Activated CD8-positive, alpha-beta memory T cell treated with anti-CD3 and anti-CD28 coated beads, Interleukin-2, amount 50 U/mL, for 48 hours (primary cell): ENCODE measurements around the gene C5orf24.
"Not testable (repeated sequence)": the region's sequence is repeated elsewhere in the genome, so short reads cannot be mapped to it uniquely, and the experiment has no call there.

Experiments
- DNase-seq: peaks from one replicate; pipeline ENCODE4 v3.0.0-alpha.2; 2020

C5orf24 gene

GRCh38 chr5:134864707-134865106 is 18.9 kb downstream of the C5orf24 start:
- no peak for DNase-seq

GRCh38 chr5:134873494-134873893 is 27.7 kb downstream of the C5orf24 start:
- no peak for DNase-seq

DNA sequence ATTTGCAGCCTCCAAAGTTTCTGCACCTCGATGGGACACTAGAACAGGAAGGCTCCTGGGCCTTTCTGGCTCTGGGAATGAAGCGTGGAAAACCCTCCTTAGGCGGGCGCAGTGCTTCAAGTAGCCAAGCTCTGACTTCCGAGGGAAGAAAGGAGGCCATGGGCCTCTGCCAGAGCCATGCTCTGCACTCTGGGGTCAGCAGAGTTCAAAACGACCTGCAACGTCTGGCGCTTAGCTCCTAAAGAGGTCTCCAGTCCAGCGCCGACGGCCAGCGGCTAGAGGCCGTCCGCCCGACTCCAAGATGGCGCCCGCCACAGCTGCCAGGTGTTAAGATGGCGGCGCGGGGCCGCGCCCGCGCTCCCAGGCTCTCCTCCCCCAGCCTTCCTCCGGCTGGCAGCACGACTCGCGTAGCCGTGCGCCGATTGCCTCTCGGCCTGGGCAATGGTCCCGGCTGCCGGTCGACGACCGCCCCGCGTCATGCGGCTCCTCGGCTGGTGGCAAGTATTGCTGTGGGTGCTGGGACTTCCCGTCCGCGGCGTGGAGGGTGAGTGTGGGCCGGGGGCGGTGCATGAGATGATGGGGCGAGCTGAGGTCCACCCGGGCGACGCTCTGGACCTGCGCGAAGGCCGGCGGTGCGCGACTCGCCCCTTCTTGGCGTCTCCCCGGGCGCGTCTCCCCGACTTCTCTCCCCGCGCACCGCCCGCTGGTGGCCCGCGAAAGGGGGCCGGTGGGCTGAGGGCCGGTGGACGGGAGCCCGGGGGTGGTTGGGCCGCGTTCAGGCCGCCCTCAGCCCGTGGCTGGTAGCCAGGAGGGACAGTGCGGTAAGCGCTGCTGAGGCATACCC is 28.4 kb downstream of the C5orf24 start, which contains the start of gene TXNDC15:
TXNDC15 (plus strand) TSS at position 385 of the 844 bp plus-strand sequence; CDS start at position 442, 57 bp downstream.
- peak; percentile 90 for DNase-seq

- peak; percentile 75 for DNase-seq
Observed at GRCh38 chr5:134874831-134875655, 29.3 kb downstream of the C5orf24 start.

- DNase-seq: no peak
Observed at GRCh38 chr5:134877159-134877558, 31.4 kb downstream of the C5orf24 start.

DNA sequence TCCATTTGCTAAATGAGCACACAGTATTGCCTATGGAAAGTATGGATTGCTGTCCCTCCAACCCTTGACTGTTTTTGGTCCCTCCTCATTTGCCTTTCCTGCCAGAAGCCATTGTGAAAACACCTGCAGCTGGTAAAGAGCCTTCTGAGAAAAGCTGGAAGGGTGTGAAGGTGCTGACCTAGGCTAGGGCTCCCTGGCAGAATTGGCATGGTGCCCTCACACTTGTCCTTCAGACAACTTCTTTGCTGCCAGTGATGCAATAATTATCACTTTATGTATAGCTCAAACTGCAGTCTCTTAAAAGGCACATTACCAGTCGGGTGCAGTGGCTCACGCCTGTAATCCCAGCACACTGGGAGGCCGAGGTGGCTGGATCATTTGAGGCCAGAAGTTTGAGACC is 32.6 kb downstream of the C5orf24 start:
- no peak for DNase-seq

DNA sequence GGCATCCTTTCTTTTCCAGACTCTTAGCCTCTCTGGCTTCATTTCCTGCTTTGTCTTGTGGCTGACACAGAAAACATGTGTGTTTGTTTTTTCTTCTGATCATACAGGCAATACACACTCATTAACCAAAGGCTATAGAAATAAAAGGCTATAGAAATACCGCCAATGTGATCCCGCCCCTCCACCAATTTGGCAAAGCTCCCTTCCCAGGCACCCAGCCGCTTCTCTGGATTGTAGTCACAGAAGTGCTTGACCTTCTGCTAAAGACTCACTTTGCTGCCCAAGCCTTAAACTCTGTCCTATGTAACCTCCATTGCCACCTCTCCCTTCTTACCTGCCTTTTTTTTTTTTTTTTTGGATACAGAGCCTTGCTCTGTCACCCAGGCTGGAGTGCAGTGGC is 33.7 kb downstream of the C5orf24 start:
- DNase-seq: no peak

DNA sequence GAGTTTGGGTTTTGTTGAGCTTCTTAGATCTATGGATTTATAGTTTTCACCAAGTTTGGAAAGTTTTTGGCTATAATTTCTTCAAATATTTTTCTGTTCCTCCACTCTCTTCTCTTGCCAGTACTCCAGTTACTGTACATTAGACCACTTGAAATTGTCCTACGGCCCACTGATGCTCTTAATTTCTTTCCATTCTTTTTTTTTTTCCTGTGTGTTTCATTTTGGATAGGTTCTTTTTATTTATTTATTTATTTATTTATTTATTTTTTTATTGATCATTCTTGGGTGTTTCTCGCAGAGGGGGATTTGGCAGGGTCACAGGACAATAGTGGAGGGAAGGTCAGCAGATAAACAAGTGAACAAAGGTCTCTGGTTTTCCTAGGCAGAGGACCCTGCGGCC is 35.2 kb downstream of the C5orf24 start:
- not testable (repeated sequence) for DNase-seq

DNA sequence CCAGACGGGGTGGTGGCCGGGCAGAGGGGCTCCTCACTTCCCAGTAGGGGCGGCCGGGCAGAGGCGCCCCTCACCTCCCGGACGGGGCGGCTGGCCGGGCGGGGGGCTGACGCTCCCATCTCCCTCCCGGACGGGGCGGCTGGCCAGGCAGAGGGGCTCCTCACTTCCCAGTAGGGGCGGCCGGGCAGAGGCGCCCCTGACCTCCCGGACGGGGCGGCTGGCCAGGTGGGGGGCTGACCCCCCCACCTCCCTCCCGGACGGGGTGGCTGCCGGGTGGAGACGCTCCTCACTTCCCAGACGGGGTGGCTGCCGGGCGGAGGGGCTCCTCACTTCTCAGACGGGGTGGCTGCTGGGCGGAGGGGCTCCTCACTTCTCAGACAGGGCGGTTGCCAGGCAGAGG is 35.9 kb downstream of the C5orf24 start:
- DNase-seq: not testable (repeated sequence)

DNA sequence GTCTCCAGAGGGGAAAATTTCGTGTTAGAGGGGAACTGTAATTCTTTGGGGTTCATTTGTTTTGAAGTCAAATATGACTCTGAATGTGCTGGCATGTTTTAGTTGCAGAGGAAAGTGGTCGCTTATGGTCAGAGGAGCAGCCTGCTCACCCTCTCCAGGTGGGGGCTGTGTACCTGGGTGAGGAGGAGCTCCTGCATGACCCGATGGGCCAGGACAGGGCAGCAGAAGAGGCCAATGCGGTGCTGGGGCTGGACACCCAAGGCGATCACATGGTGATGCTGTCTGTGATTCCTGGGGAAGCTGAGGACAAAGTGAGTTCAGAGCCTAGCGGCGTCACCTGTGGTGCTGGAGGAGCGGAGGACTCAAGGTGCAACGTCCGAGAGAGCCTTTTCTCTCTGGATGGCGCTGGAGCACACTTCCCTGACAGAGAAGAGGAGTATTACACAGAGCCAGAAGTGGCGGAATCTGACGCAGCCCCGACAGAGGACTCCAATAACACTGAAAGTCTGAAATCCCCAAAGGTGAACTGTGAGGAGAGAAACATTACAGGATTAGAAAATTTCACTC is 41.9 kb downstream of the C5orf24 start:
- DNase-seq: no peak

- no peak for DNase-seq
Observed at GRCh38 chr5:134889335-134889734, 43.6 kb downstream of the C5orf24 start.

DNA sequence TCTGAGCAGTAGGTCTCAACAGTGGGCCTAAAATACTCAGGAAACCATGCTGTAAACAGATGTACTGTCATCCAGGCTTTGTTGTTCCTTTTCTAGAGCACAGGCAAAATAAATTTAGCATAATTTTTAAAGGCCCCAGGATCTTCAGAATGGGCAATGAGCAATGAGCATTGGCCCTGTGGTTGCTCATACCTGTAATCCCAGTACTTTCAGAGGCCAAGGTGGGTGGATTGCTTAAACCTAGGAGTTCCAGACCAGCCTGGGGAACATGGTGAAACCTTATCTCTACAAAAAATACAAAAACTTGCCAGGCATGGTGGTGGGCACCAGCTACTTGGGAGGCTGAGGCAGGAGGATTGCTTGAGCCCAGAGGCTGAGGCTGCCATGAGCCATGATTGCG is 45.7 kb downstream of the C5orf24 start:
- DNase-seq: no peak

GRCh38 chr5:134892282-134892681 is 46.5 kb downstream of the C5orf24 start:
- no peak for DNase-seq

GRCh38 chr5:134892926-134893325 is 47.2 kb downstream of the C5orf24 start:
- no peak for DNase-seq

- no peak for DNase-seq
Observed at GRCh38 chr5:134893748-134894505, 48.2 kb downstream of the C5orf24 start.

GRCh38 chr5:134902071-134902801 is 56.5 kb downstream of the C5orf24 start:
- DNase-seq: no peak

- peak; percentile 96 for DNase-seq
Observed at GRCh38 chr5:134904610-134905245, 59.0 kb downstream of the C5orf24 start, which contains the start of gene PCBD2. PCBD2 (plus strand) TSS chr5:134905131; CDS start chr5:134905140, 9 bp downstream.

- peak; percentile 85 for DNase-seq
Observed at GRCh38 chr5:134905246-134905996, 59.7 kb downstream of the C5orf24 start.

GRCh38 chr5:134906811-134907210 is 61.0 kb downstream of the C5orf24 start:
- DNase-seq: no peak
